K562 treated with DMSO at 1 percent for 24 hours (cell line): ENCODE measurements around the gene GTF2E1. TPM values are rescaled to one million over a fixed set of nuclear protein-coding genes. Genes with fewer than 3 reads are reported as not detected.

Experiments
- total RNA-seq: library from RNA; unstranded; fragments of 300-600 nt; gene quantifications from 2 replicates; pipeline ENCODE4 v1.2.3, GENCODE V29; 2022; ENCODE audit warnings: low read depth; ENCODE audit not compliant: insufficient read depth

Gene GTF2E1
- total RNA-seq: 7.3 and 9.3 TPM in 2 replicates

GRCh38 chr3:120742198-120742848, at the start of gene GTF2E1, which contains the start of gene RABL3:
GTF2E1 (plus strand) TSS chr3:120742744; CDS start chr3:120750553, 7,809 bp downstream.
RABL3 (minus strand) TSS chr3:120742516; CDS start chr3:120742507, 9 bp downstream.

Other genes starting within 250 kb of the GTF2E1 start
- gene NDUFB4, start 146.4 kb upstream of the GTF2E1 start, total RNA-seq: 213 and 215 TPM in 2 replicates
- gene HGD, start 60.5 kb upstream of the GTF2E1 start, total RNA-seq: not detected in 2 replicates
- 2.2 and 3.3 TPM in 2 replicates for gene RABL3, start 228 bp upstream of the GTF2E1 start, total RNA-seq
- gene STXBP5L, start 165.5 kb downstream of the GTF2E1 start, total RNA-seq: 0.05 and 0.08 TPM in 2 replicates